HG03135 (cell line): Measurements from ENCODE around the gene MGAT5B.
"Not testable (repeated sequence)": the region's sequence is repeated elsewhere in the genome, so short reads cannot be mapped to it uniquely, and the experiment has no call there.

Experiments
- ATAC-seq: cut with Tn5 transposase; IDR thresholded peaks from one replicate; pipeline ENCODE4 v1.9.1; 2021; ENCODE audit warnings: mild to moderate bottlenecking, moderate library complexity; ENCODE audit not compliant: unreplicated experiment

Gene MGAT5B

GRCh38 chr17:76968707-76969597 is 100.7 kb downstream of the MGAT5B start:
- no peak for ATAC-seq

- ATAC-seq = no peak
These were observed 101.5 kb downstream of the MGAT5B start for GRCh38 chr17:76969598-76970172.

- not testable (repeated sequence) for ATAC-seq
These were observed 102.0 kb downstream of the MGAT5B start for GRCh38 chr17:76970228-76970627.

GRCh38 chr17:76972046-76972641 is 103.9 kb downstream of the MGAT5B start:
- no peak for ATAC-seq

- ATAC-seq = no peak
These were observed 104.8 kb downstream of the MGAT5B start for GRCh38 chr17:76973040-76973439.

GRCh38 chr17:76974721-76975120 is 106.5 kb downstream of the MGAT5B start:
- ATAC-seq = no peak

- ATAC-seq = not testable (repeated sequence)
These were observed 109.8 kb downstream of the MGAT5B start for GRCh38 chr17:76978050-76978449.

GRCh38 chr17:76981545-76982295 is 113.5 kb downstream of the MGAT5B start:
- ATAC-seq = no peak

- no peak for ATAC-seq
These were observed 114.3 kb downstream of the MGAT5B start for GRCh38 chr17:76982408-76983074.

GRCh38 chr17:76983075-76983775 is 115.0 kb downstream of the MGAT5B start:
- ATAC-seq = no peak

GRCh38 chr17:76986365-76986764 is 118.2 kb downstream of the MGAT5B start:
- ATAC-seq = no peak

GRCh38 chr17:76987486-76988093 is 119.4 kb downstream of the MGAT5B start:
- no peak for ATAC-seq

- no peak for ATAC-seq
These were observed 120.6 kb downstream of the MGAT5B start for GRCh38 chr17:76988796-76989195.

GRCh38 chr17:76989519-76989918 is 121.3 kb downstream of the MGAT5B start:
- no peak for ATAC-seq

- ATAC-seq = no peak
These were observed 124.7 kb downstream of the MGAT5B start for GRCh38 chr17:76992891-76993290.

- ATAC-seq = no peak
These were observed 125.4 kb downstream of the MGAT5B start for GRCh38 chr17:76993651-76994050.

GRCh38 chr17:76994237-76994637 is 126.0 kb downstream of the MGAT5B start:
- ATAC-seq = no peak

GRCh38 chr17:76995387-76996105 is 127.3 kb downstream of the MGAT5B start:
- ATAC-seq = no peak
